ENCODE results near the gene PPAT. TPM values are rescaled to one million over a fixed set of nuclear protein-coding genes. Genes with fewer than 3 reads are reported as not detected.
"Not testable (repeated sequence)": the region's sequence is repeated elsewhere in the genome, so short reads cannot be mapped to it uniquely, and the experiment has no call there.

PPAT gene
- total RNA-seq, 4 donors from 2014 or later: 2.5 to 8.8 (median 4.1) TPM

DNA sequence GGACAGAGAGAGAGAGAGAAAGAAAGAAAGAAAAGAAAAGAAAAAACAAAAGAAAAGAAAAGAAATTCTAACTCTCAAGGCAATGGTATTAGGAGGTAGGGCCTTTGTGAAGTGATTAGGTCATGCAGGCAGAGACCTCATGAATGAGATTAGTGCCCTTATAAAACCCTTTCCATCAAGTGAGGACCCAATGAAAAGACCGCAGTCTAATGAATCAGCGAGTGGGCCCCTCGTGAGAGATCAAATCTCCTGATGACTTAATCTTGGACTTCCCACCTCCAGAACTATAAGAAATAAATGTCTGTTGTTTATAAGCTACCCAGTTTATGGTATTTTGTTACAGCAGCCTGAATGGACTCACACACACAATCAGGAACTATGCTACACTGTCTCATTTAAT, 65.0 kb downstream of the PPAT start:
- Histone ChIP-seq H3K36me3 (peaks cover 0 to 25% of the 10 kb centered on the region in 2 donors), H3K4me3 (no peak overlapping the region), H3K27me3 (no peaks in the 10 kb centered on the region), H3K9me3 (no peaks in the 10 kb centered on the region), H3K4me1 (no peaks in the 10 kb centered on the region), H3K27ac (no peak overlapping the region)
- 93 to 100% methylated on average over 3 of the region's 3 CpGs for WGBS, 2 donors (ENCODE audit: low coverage in 1 of 2)
- ATAC-seq: no peak
- TF ChIP-seq POLR2AphosphoS5 (IDR thresholded peaks at IDR 0.05): no peak
- TF ChIP-seq, protein P1, sequence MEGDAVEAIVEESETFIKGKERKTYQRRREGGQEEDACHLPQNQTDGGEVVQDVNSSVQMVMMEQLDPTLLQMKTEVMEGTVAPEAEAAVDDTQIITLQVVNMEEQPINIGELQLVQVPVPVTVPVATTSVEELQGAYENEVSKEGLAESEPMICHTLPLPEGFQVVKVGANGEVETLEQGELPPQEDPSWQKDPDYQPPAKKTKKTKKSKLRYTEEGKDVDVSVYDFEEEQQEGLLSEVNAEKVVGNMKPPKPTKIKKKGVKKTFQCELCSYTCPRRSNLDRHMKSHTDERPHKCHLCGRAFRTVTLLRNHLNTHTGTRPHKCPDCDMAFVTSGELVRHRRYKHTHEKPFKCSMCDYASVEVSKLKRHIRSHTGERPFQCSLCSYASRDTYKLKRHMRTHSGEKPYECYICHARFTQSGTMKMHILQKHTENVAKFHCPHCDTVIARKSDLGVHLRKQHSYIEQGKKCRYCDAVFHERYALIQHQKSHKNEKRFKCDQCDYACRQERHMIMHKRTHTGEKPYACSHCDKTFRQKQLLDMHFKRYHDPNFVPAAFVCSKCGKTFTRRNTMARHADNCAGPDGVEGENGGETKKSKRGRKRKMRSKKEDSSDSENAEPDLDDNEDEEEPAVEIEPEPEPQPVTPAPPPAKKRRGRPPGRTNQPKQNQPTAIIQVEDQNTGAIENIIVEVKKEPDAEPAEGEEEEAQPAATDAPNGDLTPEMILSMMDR (IDR thresholded peaks at IDR 0.05): no peak
- TF ChIP-seq POLR2A (IDR thresholded peaks at IDR 0.05): no peak
- TF ChIP-seq EP300 (IDR thresholded peaks at IDR 0.05): no peak

DNA sequence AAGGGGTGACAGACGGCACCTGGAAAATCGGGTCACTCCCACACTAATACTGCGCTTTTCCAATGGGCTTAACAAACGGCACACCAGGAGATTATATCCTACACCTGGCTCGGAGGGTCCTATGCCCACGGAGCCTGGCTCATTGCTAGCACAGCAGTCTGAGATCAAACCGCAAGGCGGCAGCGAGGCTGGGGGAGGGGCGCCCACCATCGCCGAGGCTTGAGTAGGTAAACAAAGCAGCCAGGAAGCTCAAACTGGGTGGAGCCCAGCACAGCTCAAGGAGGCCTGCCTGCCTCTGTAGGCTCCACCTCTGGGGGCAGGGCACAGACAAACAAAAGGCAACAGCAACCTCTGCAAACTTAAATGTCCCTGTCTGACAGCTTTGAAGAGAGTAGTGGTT, 72.4 kb downstream of the PPAT start:
- H3K27me3 ChIP-seq, H3K4me1 ChIP-seq, ATAC-seq, H3K27ac ChIP-seq, H3K9me3 ChIP-seq, H3K4me3 ChIP-seq: not testable (repeated sequence)
- WGBS, 2 donors (ENCODE audit: low coverage in 1 of 2): 100% methylated on average over 5 of the region's 12 CpGs; no CpG with 5 or more reads in 1 of the 2 donors
- H3K36me3 ChIP-seq: peaks cover 0 to 39% of the 10 kb centered on the region in 2 donors

DNA sequence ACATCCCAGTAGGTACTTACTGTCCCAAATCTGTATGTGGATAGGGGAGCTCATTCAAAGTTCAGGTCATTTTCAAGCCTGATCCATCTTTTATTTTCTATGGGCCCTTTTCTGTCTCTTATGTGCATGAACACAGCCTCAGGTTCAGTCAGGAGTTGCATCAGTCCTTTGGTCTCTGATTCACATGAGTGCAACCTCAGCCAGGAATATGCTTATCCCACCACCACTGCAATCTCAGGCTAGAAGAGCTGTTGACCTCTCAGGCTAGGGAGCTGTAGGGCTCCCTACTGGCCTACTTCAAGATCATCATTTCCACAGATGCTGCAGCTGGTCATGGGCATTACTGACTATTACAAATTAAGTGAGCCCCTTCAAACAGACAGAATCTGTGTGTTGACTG, 75.3 kb downstream of the PPAT start:
- TF ChIP-seq EP300 (IDR thresholded peaks at IDR 0.05) (no peak), POLR2A (IDR thresholded peaks at IDR 0.05) (no peak), POLR2AphosphoS5 (IDR thresholded peaks at IDR 0.05) (no peak)
- TF ChIP-seq, protein P1 (IDR thresholded peaks at IDR 0.05): no peak
- Histone ChIP-seq H3K4me1 (no peaks in the 10 kb centered on the region), H3K4me3 (no peak overlapping the region), H3K27me3 (no peaks in the 10 kb centered on the region), H3K9me3 (no peaks in the 10 kb centered on the region), H3K36me3 (peaks cover 0 to 60% of the 10 kb centered on the region in 2 donors), H3K27ac (no peak overlapping the region)
- no peak for ATAC-seq

DNA sequence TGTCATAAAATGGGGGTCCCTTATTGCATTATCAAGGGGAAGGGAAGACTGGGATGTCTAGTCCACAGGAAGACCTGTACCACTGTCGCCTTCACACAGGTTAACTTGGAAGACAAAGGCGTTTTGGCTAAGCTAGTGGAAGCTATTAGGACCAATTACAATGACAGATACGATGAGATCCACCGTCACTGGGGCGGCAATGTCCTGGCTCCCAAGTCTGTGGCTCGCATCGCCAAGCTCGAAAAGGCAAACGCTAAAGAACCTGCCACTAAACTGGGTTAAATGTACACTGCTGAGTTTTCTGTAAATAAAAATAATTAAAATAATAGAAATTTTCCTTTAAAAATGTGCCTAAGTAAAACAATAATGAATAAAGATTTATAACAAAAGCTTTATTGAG, 78.8 kb downstream of the PPAT start:
- Histone ChIP-seq H3K9me3 (no peaks in the 10 kb centered on the region), H3K4me3 (no peak overlapping the region), H3K27ac (no peak overlapping the region), H3K27me3 (no peaks in the 10 kb centered on the region), H3K4me1 (no peaks in the 10 kb centered on the region), H3K36me3 (peaks cover 0 to 70% of the 10 kb centered on the region in 2 donors)
- 99 to 100% methylated on average over 1 to 7 of the region's 9 CpGs for WGBS, 2 donors (ENCODE audit: low coverage in 1 of 2)
- no peak for ATAC-seq
- TF ChIP-seq POLR2A (IDR thresholded peaks at IDR 0.05) (no peak), POLR2AphosphoS5 (IDR thresholded peaks at IDR 0.05) (no peak), EP300 (IDR thresholded peaks at IDR 0.05) (no peak)
- TF ChIP-seq, protein P1 (IDR thresholded peaks at IDR 0.05): no peak

DNA sequence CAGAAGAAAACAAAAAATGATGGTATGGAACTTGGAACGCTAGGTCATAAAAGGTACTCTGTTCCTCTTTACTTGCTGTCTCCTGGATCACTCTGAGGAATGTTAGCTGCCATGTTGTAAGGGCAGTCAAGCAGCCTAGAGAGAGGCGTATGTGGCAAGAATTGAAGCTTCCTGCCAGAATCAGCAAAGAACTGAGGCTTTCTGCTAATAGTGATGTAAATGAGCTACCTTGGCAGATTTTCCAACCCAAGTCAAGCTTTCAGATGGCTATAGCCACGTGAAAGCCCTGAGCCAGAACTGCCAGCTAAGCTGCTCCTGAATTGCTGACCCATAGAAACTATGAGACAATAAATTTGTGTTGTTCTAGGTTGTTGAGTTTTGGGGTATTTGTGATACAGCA, 86.8 kb downstream of the PPAT start:
- 88 to 90% methylated on average over 2 of the region's 3 CpGs for WGBS, 2 donors (ENCODE audit: low coverage in 1 of 2)
- Histone ChIP-seq H3K4me3 (no peak overlapping the region), H3K27me3 (no peaks in the 10 kb centered on the region), H3K9me3 (no peaks in the 10 kb centered on the region), H3K4me1 (no peaks in the 10 kb centered on the region), H3K36me3 (peaks cover 0 to 67% of the 10 kb centered on the region in 2 donors), H3K27ac (no peak overlapping the region)
- TF ChIP-seq EP300 (IDR thresholded peaks at IDR 0.05): no peak
- TF ChIP-seq POLR2AphosphoS5 (IDR thresholded peaks at IDR 0.05): no peak
- TF ChIP-seq, protein P1 (IDR thresholded peaks at IDR 0.05): no peak
- TF ChIP-seq POLR2A (IDR thresholded peaks at IDR 0.05): no peak
- ATAC-seq: no peak

Measured in gastroesophageal sphincter (tissue), 4 donors.